Type B pancreatic cell (in vitro differentiated cells): ENCODE data around the gene CRKL. TPM values are rescaled to one million over a fixed set of nuclear protein-coding genes. Genes with fewer than 3 reads are reported as not detected.

ENCODE experiments used
- DNase-seq: peaks from one replicate; pipeline ENCODE4 v3.0.0; 2021; ENCODE audit warnings: mixed read lengths; ENCODE audit not compliant: unreplicated experiment; ENCODE audit errors: extremely low spot score
- H3K27ac Mint-ChIP-seq: 2 replicates; pipeline ENCODE4 v1.8.0; 2021; ENCODE audit warnings: mild to moderate bottlenecking, mixed read lengths
- H3K27me3 Mint-ChIP-seq: 2 replicates; pipeline ENCODE4 v1.8.0; 2021; ENCODE audit warnings: mixed read lengths
- H3K36me3 Mint-ChIP-seq: 2 replicates; pipeline ENCODE4 v1.8.0; 2021; ENCODE audit warnings: mixed read lengths
- H3K4me1 Mint-ChIP-seq: one replicate; pipeline ENCODE4 v1.8.0; 2021; ENCODE audit warnings: mixed read lengths; ENCODE audit not compliant: unreplicated experiment
- H3K4me3 Mint-ChIP-seq: 2 replicates; pipeline ENCODE4 v1.8.0; 2021; ENCODE audit warnings: mild to moderate bottlenecking, mixed read lengths
- H3K9me3 Mint-ChIP-seq: 2 replicates; pipeline ENCODE4 v1.8.0; 2021; ENCODE audit warnings: mixed read lengths
- CTCF ChIP-seq: fragments of 200-600 bp; sonication (generic); conservative IDR thresholded peaks from 2 replicates; pipeline ENCODE4 v1.5.0; 2021; ENCODE audit warnings: antibody characterized with exemption, mild to moderate bottlenecking
- total RNA-seq: library from RNA; stranded (reverse); gene quantifications from 2 replicates; pipeline ENCODE4 v1.2.1, GENCODE V29; 2021; ENCODE audit warnings: low replicate concordance

CRKL gene
- total RNA-seq, 1 donor from 2014 or later = 78.1 TPM

GRCh38 chr22:20972933-20973577, 55.8 kb downstream of the CRKL start:
- Mint-ChIP-seq H3K9me3 (no peaks in the 10 kb centered on the region), H3K27ac (no peak overlapping the region), H3K36me3 (no peaks in the 10 kb centered on the region), H3K4me1 (peaks cover 6% of the 10 kb centered on the region), H3K4me3 (no peak overlapping the region), H3K27me3 (no peaks in the 10 kb centered on the region)
- no peak for TF ChIP-seq CTCF
- no peak for DNase-seq

- H3K36me3 Mint-ChIP-seq = no peaks in the 10 kb centered on the region
- DNase-seq = no peak
- no peaks in the 10 kb centered on the region for H3K9me3 Mint-ChIP-seq
- H3K27ac Mint-ChIP-seq = no peak overlapping the region
- no peak overlapping the region for H3K4me3 Mint-ChIP-seq
- no peaks in the 10 kb centered on the region for H3K27me3 Mint-ChIP-seq
- peaks cover 6% of the 10 kb centered on the region for H3K4me1 Mint-ChIP-seq
- no peak for TF ChIP-seq CTCF
These were observed 56.6 kb downstream of the CRKL start for GRCh38 chr22:20973634-20974286.

- Mint-ChIP-seq H3K27me3 (peaks cover 2% of the 10 kb centered on the region), H3K27ac (no peak overlapping the region), H3K4me3 (no peak overlapping the region), H3K4me1 (peaks cover 9% of the 10 kb centered on the region), H3K36me3 (no peaks in the 10 kb centered on the region), H3K9me3 (no peaks in the 10 kb centered on the region)
- TF ChIP-seq CTCF = no peak
- DNase-seq = no peak
These were observed 57.2 kb downstream of the CRKL start for GRCh38 chr22:20974336-20974955.

GRCh38 chr22:20975541-20976290, 58.5 kb downstream of the CRKL start:
- Mint-ChIP-seq H3K27me3 (peaks cover 3% of the 10 kb centered on the region), H3K9me3 (no peaks in the 10 kb centered on the region), H3K4me3 (no peak overlapping the region), H3K4me1 (peaks cover 15% of the 10 kb centered on the region), H3K36me3 (no peaks in the 10 kb centered on the region), H3K27ac (no peak overlapping the region)
- no peak for DNase-seq
- no peak for TF ChIP-seq CTCF

GRCh38 chr22:20976291-20976877, 59.2 kb downstream of the CRKL start:
- DNase-seq = no peak
- Mint-ChIP-seq H3K36me3 (no peaks in the 10 kb centered on the region), H3K27me3 (peaks cover 3% of the 10 kb centered on the region), H3K9me3 (no peaks in the 10 kb centered on the region), H3K4me1 (peaks cover 13% of the 10 kb centered on the region), H3K27ac (no peak overlapping the region), H3K4me3 (no peak overlapping the region)
- TF ChIP-seq CTCF = no peak
